Measurements from ENCODE around the gene NCKAP5. TPM values are rescaled to one million over a fixed set of nuclear protein-coding genes. Genes with fewer than 3 reads are reported as not detected.

NCKAP5 gene
- total RNA-seq, 1 experiment from 2014 or later, result not detected

DNA sequence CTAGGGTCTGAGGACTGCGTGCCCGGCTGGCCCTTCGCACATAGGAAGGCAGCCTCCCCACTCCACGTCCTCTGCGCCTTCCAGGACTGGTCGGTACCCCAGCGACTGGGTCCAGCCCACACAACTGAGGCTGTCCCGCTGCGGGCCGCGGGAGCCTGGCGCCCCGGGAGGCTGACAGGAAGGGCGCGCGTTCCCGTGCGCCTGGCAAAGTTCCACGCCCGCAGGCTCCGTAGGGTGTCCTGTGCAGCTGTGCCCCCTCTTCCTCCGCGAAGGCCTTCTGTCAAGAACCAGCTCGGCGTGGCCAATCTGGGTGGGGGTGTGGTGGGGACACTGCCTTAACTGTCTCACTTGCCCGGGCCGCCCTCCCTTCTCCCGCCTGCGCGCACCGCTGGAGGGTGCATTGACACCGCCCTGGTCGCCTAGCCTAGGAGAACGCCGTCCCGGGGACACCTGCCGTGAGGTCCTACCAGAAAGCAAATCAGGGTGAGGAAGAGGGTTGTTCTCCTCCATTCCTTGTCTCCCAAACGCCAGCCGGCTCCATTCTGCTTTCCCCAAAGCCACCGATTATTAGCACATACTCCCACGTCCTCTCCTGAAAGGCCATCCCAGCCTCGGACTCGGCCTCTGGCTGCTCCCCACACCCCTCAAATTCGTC lies 897.6 kb downstream of the NCKAP5 start:
- peak; percentile 40 to 64 for DNase-seq
- no peaks in the 10 kb centered on the region for H4K20me1 ChIP-seq (ENCODE audit: insufficient read depth)
- TF ChIP-seq CTCF (conservative IDR thresholded peaks at IDR 0.05) (no peak), EZH2 (IDR thresholded peaks at IDR 0.05; ENCODE audit: low read depth) (no peak)
- peaks cover 11% of the 10 kb centered on the region; the same call in 1 of the 2 replicates for H3F3A ChIP-seq (ENCODE audit: insufficient read depth, low read depth)
- no peaks in the 10 kb centered on the region for H3K36me3 ChIP-seq (ENCODE audit: low read depth)
- intact Hi-C loops (cut with micrococcal nuclease; ENCODE audit: unreplicated experiment), result loop anchor here (2.0 to 5.0 kb wide), 3 partner anchors 232 to 253 kb away; partner anchors contain the start of gene GPR39
- peak overlapping the region; percentile 75 for H3K4me3 ChIP-seq
- no peaks in the 10 kb centered on the region for H3K9me3 ChIP-seq (ENCODE audit: insufficient read depth, low read depth)
- H3K4me1 ChIP-seq (replicated peaks; ENCODE audit: insufficient read depth), result peaks cover 12% of the 10 kb centered on the region
- H3K9me2 ChIP-seq (ENCODE audit: insufficient read depth), result no peaks in the 10 kb centered on the region
- ChIA-PET POLR2A (ENCODE audit: unreplicated experiment) (no interaction called here), CTCF (no interaction called here)
- peak overlapping the region; percentile 93 for H3K4me2 ChIP-seq
- H2AFZ ChIP-seq, result peak overlapping the region; percentile 77
- H3K79me2 ChIP-seq (ENCODE audit: low read depth), result no peaks in the 10 kb centered on the region
- no TSS peak for BruUV-seq (replicated peaks)
- H3K27me3 ChIP-seq (ENCODE audit: insufficient read depth, low read depth), result no peaks in the 10 kb centered on the region
- 0 out of 2 replicates have a peak overlapping the region, but pooled peaks have one; percentile 6 for H3K27ac ChIP-seq

- H3K9me3 ChIP-seq (ENCODE audit: insufficient read depth, low read depth), result no peaks in the 10 kb centered on the region
- ChIA-PET POLR2A (ENCODE audit: unreplicated experiment) (no interaction called here), CTCF (interaction anchor here (0.7 kb wide), 1 partner anchor 367 kb away, joined by 3 read pairs; no protein-coding TSS in a partner anchor)
- H3K4me3 ChIP-seq, result peak within 1 kb of the TSS; percentile 75
- H3K9me2 ChIP-seq (ENCODE audit: insufficient read depth), result no peaks in the 10 kb centered on the region
- TF ChIP-seq EZH2 (IDR thresholded peaks at IDR 0.05; ENCODE audit: low read depth), result no peak
- no peak for TF ChIP-seq CTCF (conservative IDR thresholded peaks at IDR 0.05)
- H4K20me1 ChIP-seq (ENCODE audit: insufficient read depth), result no peaks in the 10 kb centered on the region
- peaks cover 12% of the 10 kb centered on the region for H3K4me1 ChIP-seq (replicated peaks; ENCODE audit: insufficient read depth)
- H3K27ac ChIP-seq, result 0 out of 2 replicates have a peak within 1 kb of the TSS, but pooled peaks have one; percentile 6
- no TSS peak for BruUV-seq (replicated peaks)
- H3K79me2 ChIP-seq (ENCODE audit: low read depth), result no peaks in the 10 kb centered on the region
- H3K36me3 ChIP-seq (ENCODE audit: low read depth), result no peaks in the 10 kb centered on the region
- intact Hi-C loops (cut with micrococcal nuclease; ENCODE audit: unreplicated experiment), result loop anchor here (2.0 to 5.0 kb wide), 3 partner anchors 231 to 253 kb away; partner anchors contain the start of gene GPR39
- H2AFZ ChIP-seq, result peak within 1 kb of the TSS; percentile 77
- DNase-seq, result peak in 1 of 2 experiments; percentile 37
- no peaks in the 10 kb centered on the region for H3K27me3 ChIP-seq (ENCODE audit: insufficient read depth, low read depth)
- H3F3A ChIP-seq (ENCODE audit: insufficient read depth, low read depth), result peaks cover 11% of the 10 kb centered on the region; the same call in 1 of the 2 replicates
- H3K4me2 ChIP-seq, result peak within 1 kb of the TSS; percentile 93
Observed at GRCh38 chr2:132669908-132670495, 898.3 kb downstream of the NCKAP5 start, which contains the start of gene LYPD1. TSS of gene LYPD1 (minus strand) at chr2:132670205. CDS start at chr2:132669932, 273 bp downstream.

GRCh38 chr2:132668987-132669907 lies 899.0 kb downstream of the NCKAP5 start:
- peaks cover 12% of the 10 kb centered on the region for H3K4me1 ChIP-seq (replicated peaks; ENCODE audit: insufficient read depth)
- peak in 1 of 2 experiments; percentile 14 for DNase-seq
- no peaks in the 10 kb centered on the region for H4K20me1 ChIP-seq (ENCODE audit: insufficient read depth)
- no peak overlapping the region for H3K27ac ChIP-seq
- CTCF ChIA-PET, result interaction anchor here (0.7 kb wide), 1 partner anchor 366 kb away, joined by 3 read pairs; no protein-coding TSS in a partner anchor
- no peak for TF ChIP-seq EZH2 (IDR thresholded peaks at IDR 0.05; ENCODE audit: low read depth)
- no peak for TF ChIP-seq CTCF (conservative IDR thresholded peaks at IDR 0.05)
- peak overlapping the region; percentile 93 for H3K4me2 ChIP-seq
- no peaks in the 10 kb centered on the region for H3K9me2 ChIP-seq (ENCODE audit: insufficient read depth)
- intact Hi-C loops (cut with micrococcal nuclease; ENCODE audit: unreplicated experiment), result no loop called here
- peaks cover 11% of the 10 kb centered on the region; the same call in 1 of the 2 replicates for H3F3A ChIP-seq (ENCODE audit: insufficient read depth, low read depth)
- no peaks in the 10 kb centered on the region for H3K27me3 ChIP-seq (ENCODE audit: insufficient read depth, low read depth)
- peak overlapping the region; percentile 75 for H3K4me3 ChIP-seq
- H2AFZ ChIP-seq, result peak overlapping the region; percentile 77
- POLR2A ChIA-PET (ENCODE audit: unreplicated experiment), result no interaction called here
- no peaks in the 10 kb centered on the region for H3K9me3 ChIP-seq (ENCODE audit: insufficient read depth, low read depth)
- H3K36me3 ChIP-seq (ENCODE audit: low read depth), result no peaks in the 10 kb centered on the region
- no peaks in the 10 kb centered on the region for H3K79me2 ChIP-seq (ENCODE audit: low read depth)
- BruUV-seq (replicated peaks), result no TSS peak
